HCT116 (cell line): Measurements from ENCODE around the gene FHDC1.

Experiments used
- CTCF ChIP-seq, 3 experiments: fragments of 200-600 bp in 1 of 3; sonication (generic) in 1 of 3; IDR thresholded peaks in 2 of 3; conservative IDR thresholded peaks in 1 of 3; 2 replicates each; pipeline ENCODE4 v1.5.1; 2012 to 2017; ENCODE audit warnings: low read depth in 2 of 3, low read length in 2 of 3, antibody characterized with exemption in 1 of 3, borderline replicate concordance in 1 of 3, control low read depth in 1 of 3, mild to moderate bottlenecking in 1 of 3, mixed read lengths in 1 of 3, mixed run types in 1 of 3, moderate library complexity in 1 of 3; ENCODE audit not compliant: insufficient read depth in 1 of 3
- EZH2phosphoT487 ChIP-seq: fragments of 200-600 bp; IDR thresholded peaks from 2 replicates; pipeline ENCODE4 v1.6.1; 2018; ENCODE audit warnings: antibody characterized with exemption, borderline replicate concordance
- POLR2A ChIP-seq: IDR thresholded peaks from 2 replicates; pipeline ENCODE4 v1.7.0; 2011; ENCODE audit warnings: borderline replicate concordance; ENCODE audit not compliant: insufficient read depth, insufficient read length; ENCODE audit errors: extremely low read depth
- REST ChIP-seq: IDR thresholded peaks from 2 replicates; pipeline ENCODE4 v1.6.1; 2012; ENCODE audit warnings: low read depth
- YY1 ChIP-seq: IDR thresholded peaks from 2 replicates; pipeline ENCODE4 v1.6.1; 2011; ENCODE audit warnings: low read length, low read depth, moderate library complexity, mild to moderate bottlenecking; ENCODE audit not compliant: insufficient replicate concordance; ENCODE audit errors: extremely low read depth
- ZNF274 ChIP-seq: fragments of 200-500 bp; sonication (Bioruptor generic); IDR thresholded peaks from 2 replicates; pipeline ENCODE4 v1.6.1; 2014; ENCODE audit warnings: mild to moderate bottlenecking, low read depth, low read length, inconsistent platforms

GRCh38 chr4:152975380-152976211 lies 39.5 kb downstream of the FHDC1 start:
- TF ChIP-seq CTCF (IDR thresholded peaks at IDR 0.05 in 2 of 3, conservative IDR thresholded peaks at IDR 0.05 in 1 of 3; ENCODE audit: borderline replicate concordance in 1 of 3, insufficient read depth in 1 of 3, low read depth in 2 of 3, low read length in 2 of 3) (no peak), YY1 (no peak), ZNF274 (no peak), EZH2phosphoT487 (no peak), REST (no peak), POLR2A (no peak)
